Ectodermal cell (in vitro differentiated cells): ENCODE data around the gene AGBL4.

Experiments used
- H3K27ac ChIP-seq: 2 replicates; pipeline ENCODE4 v1.7.0; 2013; ENCODE audit warnings: mild to moderate bottlenecking, low read depth, low read length; ENCODE audit not compliant: insufficient read depth, poor library complexity, severe bottlenecking
- H3K27me3 ChIP-seq: 2 replicates; pipeline ENCODE4 v1.7.0; 2013; ENCODE audit warnings: mild to moderate bottlenecking, low read length; ENCODE audit not compliant: insufficient read depth, control insufficient read depth, poor library complexity, severe bottlenecking
- H3K36me3 ChIP-seq: one replicate; pipeline ENCODE4 v1.7.0; 2013; ENCODE audit warnings: low read length; ENCODE audit not compliant: control insufficient read depth, insufficient read depth
- H3K4me1 ChIP-seq: one replicate; pipeline ENCODE4 v1.7.0; 2013; ENCODE audit warnings: low read length; ENCODE audit not compliant: control insufficient read depth, insufficient read depth
- H3K4me3 ChIP-seq: 2 replicates; pipeline ENCODE4 v1.7.0; 2013; ENCODE audit warnings: low read depth, low read length, control low read depth; ENCODE audit not compliant: insufficient read depth
- H3K9me3 ChIP-seq: 2 replicates; pipeline ENCODE4 v1.7.0; 2013; ENCODE audit warnings: mild to moderate bottlenecking, low read length, moderate library complexity; ENCODE audit not compliant: control insufficient read depth
- WGBS, 2 experiments: methylation state at CpG; one replicate each; pipeline ENCODE4 v1.1.7; 2013; ENCODE audit warnings: missing lambda C conversion rate in 2 of 2; 5-methylcytosine and 5-hydroxymethylcytosine counted together

The AGBL4 gene

GRCh38 chr1:48943826-48944225 is 1079.9 kb downstream of the AGBL4 start:
- no peak overlapping the region for H3K27ac ChIP-seq
- H3K4me1 ChIP-seq, result no peaks in the 10 kb centered on the region
- 90% methylated on average over 5 of the region's 5 CpGs for WGBS, 2 experiments
- H3K4me3 ChIP-seq, result no peak overlapping the region
- no peaks in the 10 kb centered on the region for H3K27me3 ChIP-seq
- H3K9me3 ChIP-seq, result no peaks in the 10 kb centered on the region
- no peaks in the 10 kb centered on the region for H3K36me3 ChIP-seq

- Histone ChIP-seq H3K4me3 (no peak overlapping the region), H3K27me3 (no peaks in the 10 kb centered on the region), H3K27ac (no peak overlapping the region), H3K36me3 (no peaks in the 10 kb centered on the region), H3K9me3 (no peaks in the 10 kb centered on the region), H3K4me1 (no peaks in the 10 kb centered on the region)
- 90 to 96% methylated on average over 1 of the region's 1 CpG for WGBS, 2 experiments
These were observed 1080.4 kb downstream of the AGBL4 start for GRCh38 chr1:48943393-48943792.

GRCh38 chr1:48940962-48941732 is 1082.6 kb downstream of the AGBL4 start:
- Histone ChIP-seq H3K27ac (no peak overlapping the region), H3K27me3 (no peaks in the 10 kb centered on the region), H3K4me1 (no peaks in the 10 kb centered on the region), H3K9me3 (no peaks in the 10 kb centered on the region), H3K4me3 (no peak overlapping the region), H3K36me3 (no peaks in the 10 kb centered on the region)

GRCh38 chr1:48940354-48940753 is 1083.4 kb downstream of the AGBL4 start:
- Histone ChIP-seq H3K9me3 (no peaks in the 10 kb centered on the region), H3K36me3 (no peaks in the 10 kb centered on the region), H3K27ac (no peak overlapping the region), H3K4me3 (no peak overlapping the region), H3K4me1 (no peaks in the 10 kb centered on the region), H3K27me3 (no peaks in the 10 kb centered on the region)
- WGBS, 2 experiments, result 79 to 85% methylated on average over 2 of the region's 2 CpGs

- Histone ChIP-seq H3K4me3 (no peak overlapping the region), H3K4me1 (no peaks in the 10 kb centered on the region), H3K27ac (no peak overlapping the region), H3K9me3 (no peaks in the 10 kb centered on the region), H3K27me3 (no peaks in the 10 kb centered on the region), H3K36me3 (no peaks in the 10 kb centered on the region)
- WGBS, 2 experiments, result 90% methylated on average over 5 to 6 of the region's 6 CpGs
These were observed 1083.9 kb downstream of the AGBL4 start for GRCh38 chr1:48939828-48940227.

- 78 to 84% methylated on average over 3 of the region's 3 CpGs for WGBS, 2 experiments
- H3K27me3 ChIP-seq, result no peaks in the 10 kb centered on the region
- H3K9me3 ChIP-seq, result no peaks in the 10 kb centered on the region
- no peak overlapping the region for H3K4me3 ChIP-seq
- no peaks in the 10 kb centered on the region for H3K4me1 ChIP-seq
- no peaks in the 10 kb centered on the region for H3K36me3 ChIP-seq
- no peak overlapping the region for H3K27ac ChIP-seq
These were observed 1084.7 kb downstream of the AGBL4 start for GRCh38 chr1:48939042-48939441.

GRCh38 chr1:48937732-48938131 is 1086.0 kb downstream of the AGBL4 start:
- no peaks in the 10 kb centered on the region for H3K9me3 ChIP-seq
- H3K27ac ChIP-seq, result no peak overlapping the region
- WGBS, 2 experiments, result 50 to 57% methylated on average over 1 of the region's 1 CpG
- no peaks in the 10 kb centered on the region for H3K36me3 ChIP-seq
- H3K4me3 ChIP-seq, result no peak overlapping the region
- no peaks in the 10 kb centered on the region for H3K27me3 ChIP-seq
- H3K4me1 ChIP-seq, result no peaks in the 10 kb centered on the region

- H3K27me3 ChIP-seq, result no peaks in the 10 kb centered on the region
- no peak overlapping the region for H3K4me3 ChIP-seq
- 100% methylated on average over 2 of the region's 2 CpGs; no CpG with 5 or more reads in 1 of the 2 experiments for WGBS, 2 experiments
- H3K36me3 ChIP-seq, result no peaks in the 10 kb centered on the region
- no peaks in the 10 kb centered on the region for H3K9me3 ChIP-seq
- H3K27ac ChIP-seq, result no peak overlapping the region
- H3K4me1 ChIP-seq, result no peaks in the 10 kb centered on the region
These were observed 1087.3 kb downstream of the AGBL4 start for GRCh38 chr1:48936436-48936835.

GRCh38 chr1:48932366-48932765 is 1091.4 kb downstream of the AGBL4 start:
- H3K4me3 ChIP-seq, result no peak overlapping the region
- no peaks in the 10 kb centered on the region for H3K27me3 ChIP-seq
- no peaks in the 10 kb centered on the region for H3K9me3 ChIP-seq
- no peaks in the 10 kb centered on the region for H3K36me3 ChIP-seq
- H3K27ac ChIP-seq, result no peak overlapping the region
- WGBS, 2 experiments, result 79 to 90% methylated on average over 1 of the region's 1 CpG
- no peaks in the 10 kb centered on the region for H3K4me1 ChIP-seq

GRCh38 chr1:48931506-48932192 is 1092.1 kb downstream of the AGBL4 start:
- H3K9me3 ChIP-seq, result no peaks in the 10 kb centered on the region
- no peaks in the 10 kb centered on the region for H3K36me3 ChIP-seq
- H3K4me3 ChIP-seq, result no peak overlapping the region
- no peaks in the 10 kb centered on the region for H3K27me3 ChIP-seq
- H3K27ac ChIP-seq, result no peak overlapping the region
- no peaks in the 10 kb centered on the region for H3K4me1 ChIP-seq
- 83 to 88% methylated on average over 7 of the region's 7 CpGs for WGBS, 2 experiments
